Skeletal muscle tissue (tissue), 4 donors: ENCODE data around the gene RAB4A. TPM values are rescaled to one million over a fixed set of nuclear protein-coding genes. Genes with fewer than 3 reads are reported as not detected.

Experiments
- H3K27ac ChIP-seq: one replicate; pipeline ENCODE4 v1.7.0; 2013; ENCODE audit warnings: mild to moderate bottlenecking, low read depth, low read length, inconsistent platforms
- H3K27me3 ChIP-seq, 3 donors: one replicate each; pipeline ENCODE4 v1.7.0; 2013; ENCODE audit warnings: low read length in 3 of 3; ENCODE audit not compliant: control insufficient read depth in 3 of 3, insufficient read depth in 3 of 3
- H3K36me3 ChIP-seq, 3 donors: one replicate each; pipeline ENCODE4 v1.7.0; 2013; ENCODE audit warnings: low read length in 3 of 3; ENCODE audit not compliant: control insufficient read depth in 3 of 3, insufficient read depth in 3 of 3
- H3K4me1 ChIP-seq, 3 donors: one replicate each; pipeline ENCODE4 v1.7.0; 2013; ENCODE audit warnings: low read length in 3 of 3, mild to moderate bottlenecking in 3 of 3; ENCODE audit not compliant: control insufficient read depth in 3 of 3, insufficient read depth in 3 of 3
- H3K4me3 ChIP-seq, 3 donors: one replicate each; pipeline ENCODE4 v1.7.0; 2013; ENCODE audit warnings: low read length in 3 of 3
- H3K9ac ChIP-seq, 3 donors: one replicate each; pipeline ENCODE4 v1.7.0; 2013; ENCODE audit warnings: low read length in 3 of 3, mild to moderate bottlenecking in 3 of 3, moderate library complexity in 2 of 3, low read depth in 1 of 3
- H3K9me3 ChIP-seq, 3 donors: one replicate each; pipeline ENCODE4 v1.7.0; 2013; ENCODE audit warnings: low read length in 3 of 3; ENCODE audit not compliant: control insufficient read depth in 3 of 3
- total RNA-seq: library from RNA; depleted of rRNA; stranded (reverse); fragments of >200 nt; gene quantifications from one replicate; pipeline ENCODE4 v1.2.3, GENCODE V29; 2014
- donor health status: Osteomylitis.

Gene RAB4A
- total RNA-seq, 1 donor from 2014 or later: 25.1 TPM

- peak overlapping the region; percentile 23 for H3K27ac ChIP-seq
- no peaks in the 10 kb centered on the region for H3K27me3 ChIP-seq
- H3K4me1 ChIP-seq: peaks cover 27 to 39% (median 28%) of the 10 kb centered on the region in 3 donors
- H3K9me3 ChIP-seq: no peaks in the 10 kb centered on the region
- H3K4me3 ChIP-seq: no peak overlapping the region
- peaks cover 0 to 4% (median 0%) of the 10 kb centered on the region in 3 donors for H3K36me3 ChIP-seq
- no peak overlapping the region for H3K9ac ChIP-seq
These were observed 2.4 kb upstream of the RAB4A start for GRCh38 chr1:229268505-229268904.

GRCh38 chr1:229271448-229272159, 693 bp downstream of the RAB4A start:
- Histone ChIP-seq H3K4me3 (peak overlapping the region; percentile 76 to 82 (median 79)), H3K27me3 (no peaks in the 10 kb centered on the region), H3K9me3 (no peaks in the 10 kb centered on the region), H3K9ac (peak overlapping the region; percentile 79 to 93 (median 80)), H3K36me3 (peaks cover 0 to 2% (median 0%) of the 10 kb centered on the region in 3 donors), H3K4me1 (peaks cover 30 to 46% (median 35%) of the 10 kb centered on the region in 3 donors), H3K27ac (peak overlapping the region; percentile 61)

DNA sequence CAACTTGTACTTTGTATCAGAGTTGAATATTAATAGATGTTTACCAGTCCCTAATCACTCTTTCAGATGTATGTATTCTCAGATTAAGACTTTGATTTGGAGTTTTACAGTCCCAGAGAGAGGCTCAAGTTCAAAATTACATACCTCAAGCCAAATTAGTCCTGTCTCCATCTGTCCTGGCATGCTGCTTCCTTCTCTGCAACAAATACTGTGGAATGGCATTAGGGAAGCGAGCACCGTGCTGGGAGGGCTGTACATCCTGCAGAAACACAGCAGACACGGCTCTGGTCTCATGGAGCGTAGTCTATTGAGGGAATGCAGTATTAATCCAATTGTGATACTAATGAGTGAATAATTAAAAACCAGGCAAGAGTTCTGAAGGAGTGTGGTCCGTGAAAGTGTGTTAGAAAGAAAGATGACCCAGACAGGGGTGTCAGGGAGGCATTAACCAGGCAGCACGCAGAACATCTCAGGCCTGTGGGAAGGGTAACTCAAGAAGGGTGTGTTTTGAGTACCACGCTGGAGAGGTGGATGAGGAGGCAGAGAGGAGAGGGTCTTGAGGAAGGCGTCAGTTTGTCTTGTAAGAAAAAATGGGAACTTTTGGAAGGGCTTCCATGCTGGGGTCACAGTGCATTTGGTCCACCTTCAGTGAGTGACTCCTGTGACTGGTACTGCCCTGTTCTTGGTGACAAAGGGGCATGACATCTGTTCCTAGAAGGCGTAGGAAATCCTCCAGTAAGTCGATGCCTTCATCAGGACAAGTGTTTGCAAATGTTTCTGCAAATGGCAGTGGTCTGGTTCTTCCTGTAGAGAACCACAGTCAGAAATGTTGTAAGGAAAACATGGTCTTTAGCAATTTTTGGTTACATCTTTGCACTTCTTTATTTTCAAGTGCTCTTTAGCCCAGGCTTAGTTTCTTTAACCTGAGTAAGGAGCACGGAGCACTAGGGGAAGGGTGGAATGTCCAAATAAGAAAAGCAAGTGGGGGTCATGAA, 1.6 kb downstream of the RAB4A start:
- Histone ChIP-seq H3K9ac (peak overlapping the region; percentile 79 to 93 (median 80)), H3K9me3 (no peaks in the 10 kb centered on the region), H3K27me3 (no peaks in the 10 kb centered on the region), H3K4me3 (peak overlapping the region; percentile 76 to 82 (median 79)), H3K36me3 (peaks cover 0 to 2% (median 0%) of the 10 kb centered on the region in 3 donors), H3K27ac (no peak overlapping the region), H3K4me1 (peaks cover 30 to 46% (median 35%) of the 10 kb centered on the region in 3 donors)

DNA sequence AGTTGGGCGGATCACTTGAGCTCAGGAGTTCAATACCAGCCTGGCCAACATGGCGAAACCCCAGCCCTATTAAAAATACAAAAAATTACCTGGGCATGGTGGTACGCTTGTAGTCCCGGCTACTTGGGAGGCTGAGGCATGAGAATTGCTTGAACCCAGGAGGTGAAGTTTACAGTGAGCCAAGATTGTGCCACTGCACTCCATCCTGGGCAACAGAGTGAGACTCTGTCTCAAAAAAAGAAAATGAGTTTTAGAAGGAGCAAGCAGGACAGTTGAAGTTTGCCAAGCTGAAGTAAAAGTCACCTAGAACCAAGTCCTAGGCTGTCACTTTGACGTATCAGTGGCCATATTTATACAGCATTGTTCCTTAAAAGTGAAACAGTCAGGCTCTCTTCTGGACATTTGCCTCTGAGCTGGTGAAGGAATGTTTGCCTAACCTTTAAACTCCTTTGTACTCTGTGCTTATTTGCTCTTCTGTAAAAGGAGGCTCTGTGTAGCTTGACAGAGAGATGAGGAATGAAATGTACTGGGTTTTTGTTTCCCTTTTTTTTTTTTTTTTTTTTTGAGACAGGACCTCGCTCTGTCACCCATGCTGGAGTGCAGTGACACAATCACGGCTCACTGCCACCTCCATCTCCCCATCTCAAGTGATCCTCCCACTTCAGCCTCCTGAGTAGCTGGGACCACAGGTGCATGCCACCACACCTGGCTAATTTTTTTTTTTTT, 2.8 kb downstream of the RAB4A start:
- Histone ChIP-seq H3K27me3 (no peaks in the 10 kb centered on the region), H3K4me3 (no peak overlapping the region), H3K9me3 (no peaks in the 10 kb centered on the region), H3K27ac (no peak overlapping the region), H3K36me3 (no peaks in the 10 kb centered on the region), H3K9ac (no peak overlapping the region), H3K4me1 (peaks cover 28 to 38% (median 30%) of the 10 kb centered on the region in 3 donors)

GRCh38 chr1:229275005-229275404, 4.1 kb downstream of the RAB4A start:
- Histone ChIP-seq H3K4me1 (peaks cover 20 to 34% (median 23%) of the 10 kb centered on the region in 3 donors), H3K4me3 (no peak overlapping the region), H3K27ac (no peak overlapping the region), H3K36me3 (no peaks in the 10 kb centered on the region), H3K9ac (no peak overlapping the region), H3K27me3 (no peaks in the 10 kb centered on the region), H3K9me3 (no peaks in the 10 kb centered on the region)

- H3K4me3 ChIP-seq: no peak overlapping the region
- no peak overlapping the region for H3K27ac ChIP-seq
- H3K4me1 ChIP-seq: peaks cover 6 to 17% (median 8%) of the 10 kb centered on the region in 3 donors
- H3K27me3 ChIP-seq: no peaks in the 10 kb centered on the region
- H3K36me3 ChIP-seq: no peaks in the 10 kb centered on the region
- H3K9ac ChIP-seq: no peak overlapping the region
- no peaks in the 10 kb centered on the region for H3K9me3 ChIP-seq
These were observed 7.3 kb downstream of the RAB4A start for GRCh38 chr1:229278120-229278741.

DNA sequence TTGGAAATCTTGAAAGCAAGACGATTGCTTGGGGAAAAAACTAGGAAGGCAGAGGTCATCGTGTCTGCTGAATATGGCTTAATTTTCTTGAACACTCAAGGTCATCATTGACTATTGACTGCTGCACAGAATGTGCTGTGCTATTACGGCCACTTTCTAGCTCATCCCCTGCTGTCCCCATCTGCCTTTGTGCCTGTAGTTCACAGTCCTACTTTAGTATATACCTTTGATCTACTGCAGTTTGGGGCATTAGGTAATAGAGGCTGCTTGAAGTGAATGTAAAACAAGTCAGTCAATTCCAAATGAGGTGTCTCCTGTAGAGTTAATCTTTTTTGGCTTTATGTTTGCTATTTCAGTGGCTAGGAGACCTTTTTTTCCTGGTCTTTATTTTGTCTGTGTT, 8.3 kb downstream of the RAB4A start:
- Histone ChIP-seq H3K4me3 (no peak overlapping the region), H3K27ac (no peak overlapping the region), H3K36me3 (no peaks in the 10 kb centered on the region), H3K9me3 (no peaks in the 10 kb centered on the region), H3K4me1 (peaks cover 5 to 16% (median 12%) of the 10 kb centered on the region in 3 donors), H3K9ac (no peak overlapping the region), H3K27me3 (no peaks in the 10 kb centered on the region)

GRCh38 chr1:229280037-229280828, 9.3 kb downstream of the RAB4A start:
- no peaks in the 10 kb centered on the region for H3K36me3 ChIP-seq
- H3K4me3 ChIP-seq: no peak overlapping the region
- H3K4me1 ChIP-seq: peaks cover 5 to 12% (median 7%) of the 10 kb centered on the region in 3 donors
- no peak overlapping the region for H3K27ac ChIP-seq
- no peaks in the 10 kb centered on the region for H3K9me3 ChIP-seq
- no peak overlapping the region for H3K9ac ChIP-seq
- H3K27me3 ChIP-seq: no peaks in the 10 kb centered on the region

DNA sequence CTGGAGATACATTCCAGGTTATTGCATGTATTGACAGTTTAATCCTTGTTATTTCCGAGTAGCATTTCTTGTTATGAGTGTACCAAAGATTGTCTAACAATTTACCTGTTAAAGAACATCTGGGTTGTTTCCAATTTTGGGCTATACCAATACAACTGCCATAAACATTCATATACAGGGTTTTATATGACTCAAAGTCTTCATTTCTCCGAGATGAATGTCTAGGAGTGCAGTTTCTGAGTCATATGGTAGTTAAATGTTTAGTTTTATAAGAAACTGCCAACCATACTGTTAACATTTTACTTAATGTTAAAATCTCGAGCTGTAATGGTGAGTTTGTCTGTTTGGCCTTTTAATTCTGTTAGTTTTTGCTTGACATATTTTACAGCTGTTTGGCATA, 10.0 kb downstream of the RAB4A start:
- Histone ChIP-seq H3K4me3 (no peak overlapping the region), H3K36me3 (no peaks in the 10 kb centered on the region), H3K27me3 (no peaks in the 10 kb centered on the region), H3K4me1 (peaks cover 5 to 12% (median 7%) of the 10 kb centered on the region in 3 donors), H3K9ac (no peak overlapping the region), H3K9me3 (no peaks in the 10 kb centered on the region), H3K27ac (no peak overlapping the region)
